ENCODE data around the gene ETV2.

The ETV2 gene

DNA sequence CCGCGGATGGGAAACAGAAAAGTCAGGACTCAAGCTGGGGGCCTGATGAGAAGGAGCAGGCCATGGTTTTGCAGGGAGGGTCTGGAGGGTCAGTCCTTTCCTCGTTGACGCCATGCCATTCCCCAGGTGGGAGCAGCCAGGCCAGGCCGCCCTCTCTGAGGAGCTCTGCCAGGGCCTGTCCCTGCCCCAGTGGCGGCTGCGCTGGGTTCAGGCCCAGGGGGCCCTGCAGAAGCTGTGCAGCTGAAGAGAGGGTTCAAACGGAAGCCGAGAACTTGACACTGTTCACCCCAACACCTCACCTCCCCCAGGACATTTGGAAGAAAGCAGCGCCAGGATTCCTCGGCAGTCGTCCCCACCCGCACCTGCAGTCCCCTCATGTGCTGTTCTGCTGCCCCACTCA, 18.8 kb upstream of the ETV2 start:
- H3K27ac ChIP-seq: no peak overlapping the region
- in situ Hi-C loops (cut with HindIII; ENCODE audit: low pct_ligation_motif_present, low sequenced_read_pairs): no loop called here
- no peaks in the 10 kb centered on the region for H3K36me3 ChIP-seq (replicated peaks)
- DNase-seq: no peak
- TF ChIP-seq, protein P1, sequence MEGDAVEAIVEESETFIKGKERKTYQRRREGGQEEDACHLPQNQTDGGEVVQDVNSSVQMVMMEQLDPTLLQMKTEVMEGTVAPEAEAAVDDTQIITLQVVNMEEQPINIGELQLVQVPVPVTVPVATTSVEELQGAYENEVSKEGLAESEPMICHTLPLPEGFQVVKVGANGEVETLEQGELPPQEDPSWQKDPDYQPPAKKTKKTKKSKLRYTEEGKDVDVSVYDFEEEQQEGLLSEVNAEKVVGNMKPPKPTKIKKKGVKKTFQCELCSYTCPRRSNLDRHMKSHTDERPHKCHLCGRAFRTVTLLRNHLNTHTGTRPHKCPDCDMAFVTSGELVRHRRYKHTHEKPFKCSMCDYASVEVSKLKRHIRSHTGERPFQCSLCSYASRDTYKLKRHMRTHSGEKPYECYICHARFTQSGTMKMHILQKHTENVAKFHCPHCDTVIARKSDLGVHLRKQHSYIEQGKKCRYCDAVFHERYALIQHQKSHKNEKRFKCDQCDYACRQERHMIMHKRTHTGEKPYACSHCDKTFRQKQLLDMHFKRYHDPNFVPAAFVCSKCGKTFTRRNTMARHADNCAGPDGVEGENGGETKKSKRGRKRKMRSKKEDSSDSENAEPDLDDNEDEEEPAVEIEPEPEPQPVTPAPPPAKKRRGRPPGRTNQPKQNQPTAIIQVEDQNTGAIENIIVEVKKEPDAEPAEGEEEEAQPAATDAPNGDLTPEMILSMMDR (IDR thresholded peaks at IDR 0.05; ENCODE audit: low read depth, low read length, missing control alignments): no peak
- no peak overlapping the region for H3K4me3 ChIP-seq (ENCODE audit: low read depth, low read length)
- no peaks in the 10 kb centered on the region for H3K27me3 ChIP-seq (replicated peaks)

- DNase-seq: no peak
- TF ChIP-seq, protein P1 (IDR thresholded peaks at IDR 0.05; ENCODE audit: low read depth, low read length, missing control alignments): no peak
- H3K4me3 ChIP-seq (ENCODE audit: low read depth, low read length): no peak overlapping the region
- no peaks in the 10 kb centered on the region for H3K27me3 ChIP-seq (replicated peaks)
- no peak overlapping the region for H3K27ac ChIP-seq
- H3K36me3 ChIP-seq (replicated peaks): no peaks in the 10 kb centered on the region
- in situ Hi-C loops (cut with HindIII; ENCODE audit: low pct_ligation_motif_present, low sequenced_read_pairs): no loop called here
Measured at GRCh38 chr19:35623327-35624010, 18.1 kb upstream of the ETV2 start.

GRCh38 chr19:35628264-35628564, 13.3 kb upstream of the ETV2 start:
- peak overlapping the region; percentile 79 for H3K27ac ChIP-seq
- in situ Hi-C loops (cut with HindIII; ENCODE audit: low pct_ligation_motif_present, low sequenced_read_pairs): no loop called here
- TF ChIP-seq, protein P1 (IDR thresholded peaks at IDR 0.05; ENCODE audit: low read depth, low read length, missing control alignments): no peak
- H3K27me3 ChIP-seq (replicated peaks): no peaks in the 10 kb centered on the region
- H3K4me3 ChIP-seq (ENCODE audit: low read depth, low read length): peak overlapping the region; percentile 97
- peaks cover 30% of the 10 kb centered on the region for H3K36me3 ChIP-seq (replicated peaks)
- DNase-seq: no peak

DNA sequence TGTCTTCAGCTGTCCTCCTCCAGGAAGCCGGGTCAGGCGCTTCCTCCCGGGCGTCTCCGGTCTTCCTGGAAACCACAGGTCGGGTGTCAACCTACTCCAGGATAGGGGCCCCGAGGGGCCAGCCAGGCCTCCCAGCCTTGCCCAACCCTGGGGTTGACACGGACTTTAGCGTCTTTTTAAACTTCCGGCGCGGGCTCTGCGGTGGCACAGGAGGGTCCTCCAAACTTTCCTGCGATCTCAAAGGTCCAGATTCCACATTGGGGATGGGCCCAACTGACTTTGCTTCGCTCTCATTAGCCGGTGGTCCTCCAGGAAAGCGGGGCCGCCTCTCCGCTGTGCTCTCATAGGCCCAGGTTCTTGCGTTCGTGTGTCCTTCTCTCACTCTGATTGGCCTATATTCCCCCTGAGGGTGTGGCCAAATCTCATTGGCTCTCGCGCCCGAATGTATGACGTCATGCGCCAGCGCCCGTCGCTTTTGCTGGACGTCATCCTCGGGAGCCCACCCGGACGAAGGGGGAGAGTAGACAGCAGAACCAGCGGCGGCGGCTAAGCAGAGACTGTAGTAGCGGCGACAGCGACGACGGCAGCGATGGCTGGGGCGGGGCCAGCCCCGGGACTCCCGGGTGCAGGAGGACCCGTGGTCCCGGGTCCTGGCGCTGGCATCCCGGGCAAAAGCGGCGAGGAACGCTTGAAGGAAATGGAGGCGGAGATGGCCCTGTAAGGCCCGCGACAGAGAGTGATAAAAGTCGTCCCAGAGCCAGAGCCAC, 12.8 kb upstream of the ETV2 start, which contains the start of gene RBM42:
Gene RBM42 (plus strand): TSS at position 472 of the 767 bp plus-strand sequence. CDS start 118 bp downstream, at position 590.
- in situ Hi-C loops (cut with HindIII; ENCODE audit: low pct_ligation_motif_present, low sequenced_read_pairs): no loop called here
- TF ChIP-seq, protein P1 (IDR thresholded peaks at IDR 0.05; ENCODE audit: low read depth, low read length, missing control alignments): no peak
- peaks cover 32% of the 10 kb centered on the region for H3K36me3 ChIP-seq (replicated peaks)

GRCh38 chr19:35629332-35629633, 12.3 kb upstream of the ETV2 start:
- TF ChIP-seq, protein P1 (IDR thresholded peaks at IDR 0.05; ENCODE audit: low read depth, low read length, missing control alignments): no peak
- in situ Hi-C loops (cut with HindIII; ENCODE audit: low pct_ligation_motif_present, low sequenced_read_pairs): no loop called here
- no peak for DNase-seq

More for the DNA sequence above, 12.8 kb upstream of the ETV2 start, which contains the start of gene RBM42:
- Histone ChIP-seq H3K27ac (peak within 1 kb of the TSS; percentile 79), H3K27me3 (replicated peaks) (no peaks in the 10 kb centered on the region), H3K4me3 (ENCODE audit: low read depth, low read length) (peak within 1 kb of the TSS; percentile 97)
- DNase-seq: peak; percentile 99

More at GRCh38 chr19:35629332-35629633, 12.3 kb upstream of the ETV2 start:
- Histone ChIP-seq H3K4me3 (ENCODE audit: low read depth, low read length) (peak overlapping the region; percentile 97), H3K27me3 (replicated peaks) (no peaks in the 10 kb centered on the region), H3K27ac (peak overlapping the region; percentile 73), H3K36me3 (replicated peaks) (peaks cover 38% of the 10 kb centered on the region)

Data from brain microvascular endothelial cell (primary cell).